HG03095 (cell line): ENCODE data around the gene GALNT18.

Experiments used
- ATAC-seq: cut with Tn5 transposase; IDR thresholded peaks from one replicate; pipeline ENCODE4 v1.9.1; 2021; ENCODE audit warnings: moderate library complexity; ENCODE audit not compliant: unreplicated experiment

GALNT18 gene

GRCh38 chr11:11621573-11622339 is at the start of gene GALNT18:
GALNT18 (minus strand) TSS chr11:11622005.
- peak; percentile 98 for ATAC-seq

DNA sequence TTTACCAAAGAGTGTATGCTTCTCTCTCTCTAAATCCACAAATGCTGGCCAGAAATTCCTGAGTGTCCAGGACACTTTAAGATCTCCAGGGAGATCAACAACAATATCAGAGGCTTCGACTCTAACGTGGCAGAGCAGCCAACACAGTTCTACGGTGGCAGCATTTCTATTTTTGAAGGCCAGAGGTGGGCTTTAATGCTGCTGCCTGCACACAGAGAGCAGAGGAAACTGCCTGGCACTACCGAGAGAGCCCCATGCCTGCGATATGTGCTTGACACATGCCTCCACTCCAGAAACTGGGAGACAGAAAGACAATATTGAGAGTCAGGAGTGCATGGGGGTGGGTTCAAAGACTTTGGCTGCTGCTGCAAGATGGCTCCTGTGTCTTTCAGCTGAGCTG is 48.8 kb upstream of the GALNT18 start:
- ATAC-seq = no peak

DNA sequence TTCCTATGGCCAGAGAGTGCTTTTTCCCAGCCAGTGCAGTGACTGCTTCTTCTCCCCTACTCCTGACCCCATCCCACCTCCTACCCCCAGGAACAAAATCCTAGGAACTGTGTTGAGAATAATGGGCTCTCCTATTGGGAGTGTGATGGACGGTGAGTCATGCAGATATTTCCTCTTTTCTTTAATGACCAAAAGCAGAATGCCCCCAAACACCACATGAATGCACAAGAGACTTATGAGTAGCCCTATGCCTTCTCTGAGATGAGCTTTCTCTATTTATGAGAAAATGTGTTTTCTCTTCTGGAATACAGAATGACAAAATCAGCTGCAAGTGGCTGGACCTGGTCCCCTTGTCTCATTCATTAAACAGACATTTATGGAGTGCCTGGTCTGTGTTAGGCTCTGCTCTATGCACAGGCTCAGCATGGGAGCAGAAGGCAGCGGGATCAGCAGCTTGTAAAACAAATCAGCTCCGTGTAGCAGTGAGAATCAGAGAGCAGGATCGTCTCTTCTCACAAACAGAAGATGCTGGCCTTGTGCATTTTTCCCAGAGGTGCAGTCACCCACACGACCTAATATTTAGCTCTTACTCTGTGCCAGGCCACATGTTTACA is 47.5 kb upstream of the GALNT18 start:
- no peak for ATAC-seq

GRCh38 chr11:11668781-11669180 is 47.0 kb upstream of the GALNT18 start:
- ATAC-seq = no peak

- ATAC-seq = no peak
Observed at GRCh38 chr11:11668274-11668673, 46.5 kb upstream of the GALNT18 start.

DNA sequence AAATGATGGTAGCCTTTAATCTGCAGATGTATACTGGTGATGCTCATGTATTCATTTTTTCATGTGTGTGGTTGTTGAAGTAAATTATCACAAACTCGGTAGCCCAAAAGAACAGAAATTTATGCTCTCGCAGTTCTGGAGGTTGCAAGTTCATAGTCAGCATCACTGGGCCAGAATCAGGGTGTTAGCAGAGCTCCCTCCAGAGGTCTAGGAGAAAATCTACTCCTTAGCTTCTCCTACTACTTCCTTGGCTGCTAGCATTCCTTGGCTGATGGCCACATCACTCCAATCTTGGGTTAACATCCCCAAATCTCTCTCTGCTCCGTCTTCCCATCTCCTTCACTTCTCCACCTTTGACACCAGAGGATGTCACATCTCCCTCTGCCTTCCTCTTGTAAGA is 45.3 kb upstream of the GALNT18 start:
- no peak for ATAC-seq

DNA sequence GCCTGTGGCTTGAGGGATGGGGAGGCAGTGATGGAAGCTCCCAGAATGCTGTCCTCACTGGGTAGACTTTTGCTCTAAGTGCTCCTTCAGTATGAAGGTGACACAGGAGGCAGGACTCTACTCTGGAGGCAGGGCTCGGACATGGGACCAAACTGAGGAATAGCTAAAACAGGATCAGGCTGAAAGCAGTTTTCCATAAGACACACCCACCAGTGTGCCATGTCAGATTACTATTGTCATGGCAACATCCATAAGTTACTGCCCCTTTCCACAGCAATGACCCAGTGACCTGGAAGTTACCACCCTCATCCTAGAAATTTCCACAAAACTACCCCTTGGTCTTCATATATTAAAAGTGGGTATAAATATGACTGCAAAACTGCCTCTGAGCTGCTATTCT is 43.6 kb upstream of the GALNT18 start:
- no peak for ATAC-seq

- ATAC-seq = no peak
Observed at GRCh38 chr11:11663907-11664306, 42.1 kb upstream of the GALNT18 start.

DNA sequence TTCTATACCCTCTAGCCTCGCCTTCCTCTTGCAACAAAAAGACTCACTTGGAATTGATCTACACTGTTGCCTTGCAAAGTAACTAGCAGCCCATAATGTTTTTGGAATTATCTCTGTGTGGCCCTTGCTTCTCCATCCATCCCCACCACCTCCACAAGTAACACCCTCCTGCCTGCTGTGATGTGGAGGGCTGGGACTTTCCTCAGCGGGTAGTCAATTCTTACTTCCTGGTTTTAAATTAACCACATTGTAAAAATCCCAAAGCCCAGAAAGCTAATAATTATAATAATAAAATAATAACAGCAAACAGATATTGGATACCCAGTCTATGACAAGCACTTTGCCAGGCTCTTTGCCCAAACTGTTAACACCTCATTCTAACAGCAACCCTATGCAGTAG is 40.8 kb upstream of the GALNT18 start:
- no peak for ATAC-seq

GRCh38 chr11:11661326-11662040 is 39.7 kb upstream of the GALNT18 start:
- ATAC-seq = no peak

GRCh38 chr11:11660363-11660740 is 38.5 kb upstream of the GALNT18 start:
- ATAC-seq = no peak

- no peak for ATAC-seq
Observed at GRCh38 chr11:11659567-11660362, 38.0 kb upstream of the GALNT18 start.

DNA sequence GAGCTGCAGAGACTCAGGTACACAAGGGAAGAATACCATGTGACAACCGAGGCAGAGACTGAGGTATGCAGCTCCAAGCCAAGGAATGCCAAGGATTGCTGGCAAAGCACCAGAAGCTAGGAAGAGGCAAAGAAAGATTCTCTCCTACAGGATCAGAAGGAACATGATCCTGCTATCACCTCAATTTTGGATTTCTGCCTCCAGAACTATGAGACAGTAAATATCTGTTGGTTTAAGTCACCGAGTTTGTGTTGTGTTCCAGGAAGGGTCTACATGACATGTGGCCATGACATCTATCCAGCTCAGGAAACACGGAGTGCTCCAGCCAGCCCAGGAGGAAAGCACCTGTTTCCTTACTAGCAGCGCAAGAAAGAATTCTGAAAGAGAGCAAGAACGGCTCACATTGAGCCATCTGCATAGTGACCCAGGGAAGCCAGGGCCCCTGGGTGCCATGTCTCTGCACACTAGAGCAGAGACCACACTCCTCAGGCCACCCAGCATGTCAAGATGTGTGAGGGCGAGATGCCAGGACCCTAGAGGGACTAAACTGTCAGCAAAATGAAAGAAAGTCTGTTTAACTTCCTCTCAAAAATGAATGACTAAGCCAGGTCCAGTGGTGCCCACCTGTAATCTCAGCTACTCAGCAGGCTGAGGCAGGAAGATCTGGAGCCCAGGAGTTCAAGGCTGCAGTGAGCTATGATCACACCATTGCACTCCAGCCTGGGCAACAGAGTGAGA is 35.6 kb upstream of the GALNT18 start:
- no peak for ATAC-seq

DNA sequence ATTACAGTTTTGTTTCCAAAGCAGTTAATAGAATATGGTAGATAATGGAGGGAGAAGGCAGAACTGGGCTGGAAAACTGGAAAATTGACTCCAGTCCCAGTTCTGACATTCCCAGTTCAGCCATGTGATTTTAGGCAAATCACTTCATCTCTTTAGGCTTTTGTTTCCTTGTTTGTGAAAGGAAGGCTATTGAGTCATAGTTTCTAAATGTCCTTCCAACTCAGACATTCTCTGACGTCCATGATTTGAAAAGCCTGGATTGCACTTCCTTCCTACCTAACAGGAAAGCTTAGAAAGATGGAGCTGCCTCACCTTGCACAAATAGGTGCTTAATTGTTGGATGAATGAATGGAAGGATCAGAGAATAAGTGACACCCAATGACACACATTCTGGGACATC is 19.8 kb upstream of the GALNT18 start:
- ATAC-seq = no peak

GRCh38 chr11:11640996-11641395 is 19.2 kb upstream of the GALNT18 start:
- no peak for ATAC-seq

- ATAC-seq = no peak
Observed at GRCh38 chr11:11640152-11640551, 18.3 kb upstream of the GALNT18 start.

DNA sequence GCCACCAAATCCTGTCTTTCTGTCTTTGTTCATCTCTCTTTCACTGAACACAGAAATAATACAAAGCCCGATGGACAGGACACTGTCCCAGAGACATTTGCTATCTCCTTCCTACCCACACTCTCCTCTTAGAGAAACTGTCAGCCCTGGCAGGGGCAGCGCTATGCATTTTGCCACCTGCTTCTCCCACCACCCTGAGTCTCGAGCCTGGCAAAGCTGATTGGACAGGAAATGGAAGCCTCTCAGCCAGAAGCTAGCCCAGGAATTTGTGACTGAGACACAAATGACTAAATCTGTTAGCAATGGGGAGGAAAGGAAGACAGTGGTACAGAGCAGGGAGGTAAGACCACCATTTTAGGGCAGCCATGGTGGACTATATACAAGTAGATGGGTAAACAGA is 14.9 kb upstream of the GALNT18 start:
- ATAC-seq = no peak

GRCh38 chr11:11635443-11635842 is 13.6 kb upstream of the GALNT18 start:
- no peak for ATAC-seq

- ATAC-seq = no peak
Observed at GRCh38 chr11:11629368-11629767, 7.6 kb upstream of the GALNT18 start.

DNA sequence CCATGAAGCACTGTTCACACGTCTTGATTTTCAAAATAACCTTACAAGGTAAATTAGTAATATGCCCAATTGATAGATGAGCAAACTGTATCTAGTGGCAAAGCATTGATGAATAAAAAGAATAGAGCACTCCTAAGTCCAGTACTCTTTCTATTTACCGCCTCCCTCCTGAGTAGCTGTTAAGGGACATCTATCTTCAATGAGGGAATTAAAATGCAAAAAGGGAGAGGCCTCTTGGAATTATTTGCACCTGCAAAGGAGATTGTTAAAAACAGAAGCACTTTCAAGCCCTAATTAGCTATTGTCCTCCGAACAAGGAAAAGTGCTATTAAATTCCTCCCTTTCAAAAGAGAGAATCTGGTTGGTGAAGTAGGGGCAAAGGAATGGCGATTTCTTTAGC is 6.8 kb upstream of the GALNT18 start:
- ATAC-seq = no peak

- no peak for ATAC-seq
Observed at GRCh38 chr11:11626128-11626527, 4.3 kb upstream of the GALNT18 start.
